Suprapubic skin (tissue), 4 donors: ENCODE results near the gene TMEM89.

Source experiments
- CTCF ChIP-seq, 2 donors: fragments of 200-600 bp in 1 of 2; fragments of 450-650 bp in 1 of 2; sonication (generic) in 1 of 2; IDR thresholded peaks; one replicate each; pipeline ENCODE4 v1.5.1; 2016 to 2019; ENCODE audit warnings: antibody characterized with exemption in 2 of 2, mild to moderate bottlenecking in 1 of 2, moderate library complexity in 1 of 2
- POLR2A ChIP-seq, 2 donors: fragments of 450-650 bp; IDR thresholded peaks; one replicate each; pipeline ENCODE4 v1.6.1; 2017; ENCODE audit warnings: antibody characterized with exemption in 2 of 2, mild to moderate bottlenecking in 2 of 2, moderate library complexity in 2 of 2
- POLR2AphosphoS5 ChIP-seq, 3 donors: sonication (generic); formaldehyde crosslinking; IDR thresholded peaks; one replicate each; pipeline ENCODE4 v1.6.1; 2017; ENCODE audit warnings: antibody characterized with exemption in 3 of 3

DNA sequence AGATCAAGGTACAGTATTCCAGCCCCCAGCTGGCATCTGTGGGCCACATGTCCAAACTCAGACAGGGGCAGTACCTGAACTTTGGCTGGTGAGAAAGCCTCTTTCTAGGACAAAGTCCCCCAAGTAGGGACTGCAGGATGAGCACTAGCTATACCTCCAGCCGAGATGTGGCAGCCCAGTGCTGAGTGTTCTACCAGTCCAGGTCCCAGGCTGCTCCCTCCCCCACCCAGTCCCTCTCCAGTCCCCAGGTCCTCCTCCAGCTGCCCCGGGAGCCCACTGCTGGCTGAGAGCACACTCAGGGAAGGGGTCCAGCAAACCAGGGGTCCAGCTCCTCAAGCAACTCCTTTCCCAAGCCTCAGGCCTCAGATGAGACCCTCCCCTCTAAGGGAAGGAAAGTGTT lies 12.2 kb upstream of the TMEM89 start:
- TF ChIP-seq POLR2A (IDR thresholded peaks at IDR 0.05): no peak
- TF ChIP-seq CTCF (IDR thresholded peaks at IDR 0.05): no peak
- no peak for TF ChIP-seq POLR2AphosphoS5 (IDR thresholded peaks at IDR 0.05)
